HL-60/S4 (cell line): ENCODE results near the gene TSEN34.
"Not testable (repeated sequence)": the region's sequence is repeated elsewhere in the genome, so short reads cannot be mapped to it uniquely, and the experiment has no call there.

Experiments used
- in situ Hi-C: fragments of 300-500 bp; cut with MboI; formaldehyde crosslinking; loops from 2 replicates; pipeline ENCODE4 v1.14.3; 2022; ENCODE audit warnings: low sequenced_read_pairs

The TSEN34 gene

DNA sequence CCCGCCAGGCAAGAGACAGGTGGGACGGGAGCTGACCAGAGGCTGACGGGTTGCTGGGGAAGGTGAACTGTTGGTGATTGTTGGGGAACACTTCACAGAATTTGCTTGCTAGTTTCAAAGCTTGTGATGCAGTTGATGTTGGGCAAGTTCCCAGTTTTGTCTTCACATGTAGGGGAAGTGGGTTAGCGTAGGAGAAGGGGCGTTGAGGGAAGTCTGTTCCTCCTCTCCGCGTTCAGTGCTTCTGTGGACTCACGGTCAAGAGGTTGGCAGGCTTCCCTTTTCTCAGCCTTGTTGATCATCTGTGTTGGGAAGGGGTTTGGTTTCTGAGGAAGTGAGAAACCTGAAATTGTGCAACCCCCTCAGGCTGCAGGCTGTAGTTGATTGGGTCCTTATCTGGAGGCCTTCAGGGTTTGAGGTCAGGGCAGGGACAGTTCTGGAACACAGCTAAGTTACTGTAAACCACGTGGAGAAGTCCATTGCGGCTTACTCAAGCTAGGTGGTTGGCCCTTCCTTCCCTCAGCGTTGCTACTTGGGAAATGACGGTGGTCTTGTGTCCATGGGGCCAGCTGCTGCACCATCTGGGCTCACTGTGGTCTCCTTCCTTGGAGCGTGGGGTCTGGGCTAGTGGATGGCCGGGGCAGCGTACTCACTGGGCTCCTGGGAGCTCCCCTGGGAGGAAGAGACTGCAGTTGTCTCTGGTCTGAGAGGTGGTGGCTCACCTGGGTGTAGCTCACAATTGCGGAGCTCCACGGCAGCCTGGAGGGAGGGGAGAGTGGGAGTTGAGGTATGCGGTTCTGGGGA, 17.1 kb downstream of the TSEN34 start:
- in situ Hi-C loops = no loop called here

- in situ Hi-C loops = no loop called here
Observed at GRCh38 chr19:54208784-54209057, 17.6 kb downstream of the TSEN34 start.

DNA sequence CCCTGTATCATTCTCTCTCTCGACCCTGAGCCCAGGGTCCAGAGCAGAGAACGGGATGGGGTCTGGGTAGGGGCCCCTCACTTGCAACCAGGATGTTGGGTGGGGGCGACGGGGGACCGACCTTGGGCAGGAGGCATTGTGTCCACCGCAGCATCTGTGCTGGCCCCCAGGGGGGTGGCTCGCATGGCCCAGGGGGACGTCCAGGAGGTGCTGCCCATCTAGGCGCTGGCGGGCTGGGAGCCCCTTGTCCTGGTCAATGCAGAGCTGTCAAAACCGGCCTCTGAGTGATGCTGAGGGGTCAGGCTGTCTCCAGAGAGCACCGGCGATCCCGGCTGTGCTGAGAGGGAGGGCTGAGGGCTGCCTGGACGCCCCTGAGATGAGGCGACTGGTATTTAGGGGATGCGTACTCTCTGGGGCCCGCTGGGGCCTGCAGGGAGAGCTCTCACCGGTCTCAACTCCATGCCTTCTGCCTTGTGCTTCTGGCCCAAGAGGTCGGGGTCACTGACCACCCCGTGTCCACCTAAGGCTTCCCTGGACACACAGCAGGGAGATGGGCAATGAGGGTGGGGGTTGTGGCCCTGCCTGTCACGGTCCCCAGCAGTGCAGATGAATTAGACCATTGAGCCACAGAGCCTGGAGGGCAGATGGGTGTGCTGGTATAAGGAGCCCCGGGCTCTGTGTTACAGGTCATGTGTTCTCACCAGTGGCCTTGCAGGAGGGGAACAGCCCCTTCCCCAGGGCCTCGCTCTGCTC, 18.1 kb downstream of the TSEN34 start:
- in situ Hi-C loops = no loop called here

GRCh38 chr19:54209811-54210494, 18.8 kb downstream of the TSEN34 start:
- in situ Hi-C loops = no loop called here

DNA sequence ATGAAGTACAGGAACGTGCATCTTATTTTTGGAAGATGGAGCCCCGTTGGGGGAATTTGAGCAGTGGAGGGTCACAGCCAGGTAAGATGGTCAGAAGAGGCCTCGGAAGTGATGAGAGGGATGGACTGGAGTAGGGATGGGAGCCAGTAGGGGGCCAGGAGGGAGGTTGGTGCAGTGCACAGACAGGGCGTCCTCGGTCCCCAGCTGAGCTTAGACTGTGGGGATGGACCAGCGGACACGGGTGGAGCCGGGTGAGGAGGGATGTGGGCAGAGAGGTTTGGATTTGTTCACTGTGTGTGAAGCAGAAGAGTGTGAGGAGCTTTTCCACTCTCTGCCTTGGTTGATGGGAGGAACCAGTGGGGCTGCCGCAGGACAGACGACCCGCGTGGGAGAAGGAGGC, 20.1 kb downstream of the TSEN34 start:
- in situ Hi-C loops = no loop called here

DNA sequence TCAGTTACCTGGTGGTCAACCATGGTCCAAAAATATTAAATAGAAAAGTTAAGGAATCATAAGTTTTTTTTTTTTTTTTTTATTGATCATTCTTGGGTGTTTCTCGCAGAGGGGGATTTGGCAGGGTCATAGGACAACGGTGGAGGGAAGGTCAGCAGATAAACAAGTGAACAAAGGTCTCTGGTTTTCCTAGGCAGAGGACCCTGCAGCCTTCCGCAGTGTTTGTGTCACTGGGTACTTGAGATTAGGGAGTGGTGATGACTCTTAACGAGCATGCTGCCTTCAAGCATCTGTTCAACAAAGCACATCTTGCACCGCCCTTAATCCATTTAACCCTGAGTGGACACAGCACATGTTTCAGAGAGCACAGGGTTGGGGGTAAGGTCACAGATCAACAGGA, 23.1 kb downstream of the TSEN34 start:
- in situ Hi-C loops = not testable (repeated sequence)

- in situ Hi-C loops = not testable (repeated sequence)
Observed at GRCh38 chr19:54214734-54215133, 23.6 kb downstream of the TSEN34 start.

DNA sequence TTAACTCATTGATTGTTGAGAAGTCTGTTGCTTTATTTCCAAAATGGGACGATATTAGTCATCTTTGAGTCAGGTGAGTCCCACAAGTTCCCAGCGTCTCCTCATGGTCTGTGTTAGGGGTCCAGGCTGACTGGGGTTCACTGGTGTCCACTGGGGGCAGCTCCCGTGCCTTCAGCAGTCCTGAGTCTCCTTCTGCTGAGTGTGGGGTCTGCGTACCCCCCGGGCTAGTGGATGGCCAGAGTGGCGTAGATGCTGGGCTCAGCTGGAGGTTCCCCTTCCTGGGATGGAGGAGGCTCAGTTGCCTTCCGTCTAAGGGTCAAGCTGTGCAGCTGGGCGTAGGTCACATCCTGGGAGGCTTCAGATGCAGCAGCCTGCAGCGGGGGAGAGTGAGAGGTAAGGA, 25.8 kb downstream of the TSEN34 start:
- in situ Hi-C loops = no loop called here

- in situ Hi-C loops = not testable (repeated sequence)
Observed at GRCh38 chr19:54217517-54218247, 26.6 kb downstream of the TSEN34 start.

- in situ Hi-C loops = no loop called here
Observed at GRCh38 chr19:54218259-54218658, 27.2 kb downstream of the TSEN34 start.

GRCh38 chr19:54218960-54219661, 28.0 kb downstream of the TSEN34 start:
- in situ Hi-C loops = no loop called here

DNA sequence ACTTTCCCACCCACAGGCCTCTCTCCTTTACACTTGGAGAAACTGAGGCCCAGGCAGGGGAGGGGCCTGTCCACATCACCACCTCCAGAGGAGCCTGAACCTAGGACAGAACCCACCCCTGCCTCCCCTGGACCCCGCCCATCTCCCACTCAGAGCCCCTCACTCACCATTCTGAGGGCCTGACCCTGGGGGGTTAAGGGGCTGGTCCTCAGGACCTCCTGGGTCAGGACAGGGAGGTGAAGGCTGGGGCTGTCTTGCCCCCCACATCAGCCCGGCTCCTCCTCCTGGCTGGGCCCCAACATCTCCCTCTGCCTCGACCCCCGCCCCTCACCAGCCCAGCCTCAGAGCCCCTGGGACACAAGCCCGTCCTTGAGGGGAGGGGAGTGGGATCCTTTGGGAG, 28.6 kb downstream of the TSEN34 start:
- in situ Hi-C loops = not testable (repeated sequence)

GRCh38 chr19:54221947-54222346, 30.8 kb downstream of the TSEN34 start:
- in situ Hi-C loops = not testable (repeated sequence)

DNA sequence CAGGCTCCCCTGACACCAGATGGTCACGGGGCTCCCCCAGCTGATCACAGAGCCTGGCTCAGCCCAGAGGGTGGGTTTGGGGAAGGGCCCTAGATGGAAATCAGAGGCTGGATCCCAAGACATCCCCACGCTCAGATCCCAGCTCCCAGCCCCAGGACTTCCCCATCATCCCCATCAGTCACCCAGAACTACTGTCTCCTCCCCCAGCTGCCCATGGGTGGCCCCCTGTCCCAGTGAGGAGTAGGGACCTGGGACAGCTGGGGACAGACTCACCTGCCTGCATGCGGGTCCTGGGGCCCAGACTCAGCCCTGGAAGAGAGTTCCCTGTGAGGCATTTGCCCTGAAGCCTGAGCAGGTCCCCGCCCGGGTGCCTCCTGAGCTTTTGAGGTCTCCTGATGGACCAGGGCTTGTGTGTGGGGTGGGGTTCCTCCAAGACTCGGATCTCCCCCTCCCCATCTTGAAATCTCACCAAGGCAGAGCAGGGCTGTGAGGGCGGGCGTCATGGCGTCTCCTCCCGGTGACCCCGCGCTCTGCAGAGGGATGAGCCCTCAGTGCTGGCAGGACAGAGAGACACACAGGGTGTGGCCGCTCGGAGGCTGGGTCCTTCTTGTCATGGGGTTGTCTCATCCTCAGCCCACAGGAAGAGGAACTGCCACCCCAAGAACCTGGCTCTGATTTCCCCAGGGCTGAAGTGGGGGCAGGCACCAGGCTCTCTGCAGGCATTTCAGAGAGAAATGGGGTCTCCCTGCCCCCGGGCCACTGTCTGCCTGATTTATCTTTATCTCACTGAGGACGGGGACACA, 31.6 kb downstream of the TSEN34 start, which contains the start of gene LILRB3:
Gene LILRB3 (minus strand): TSS at position 534 of the 803 bp plus-strand sequence. CDS start 31 bp downstream, at position 503.
- in situ Hi-C loops = not testable (repeated sequence)

- in situ Hi-C loops = not testable (repeated sequence)
Observed at GRCh38 chr19:54223277-54223936, 32.3 kb downstream of the TSEN34 start.

- in situ Hi-C loops = not testable (repeated sequence)
Observed at GRCh38 chr19:54223937-54224281, 32.8 kb downstream of the TSEN34 start.

- in situ Hi-C loops = not testable (repeated sequence)
Observed at GRCh38 chr19:54224619-54225018, 33.5 kb downstream of the TSEN34 start.

GRCh38 chr19:54229146-54229545, 38.0 kb downstream of the TSEN34 start:
- in situ Hi-C loops = no loop called here

DNA sequence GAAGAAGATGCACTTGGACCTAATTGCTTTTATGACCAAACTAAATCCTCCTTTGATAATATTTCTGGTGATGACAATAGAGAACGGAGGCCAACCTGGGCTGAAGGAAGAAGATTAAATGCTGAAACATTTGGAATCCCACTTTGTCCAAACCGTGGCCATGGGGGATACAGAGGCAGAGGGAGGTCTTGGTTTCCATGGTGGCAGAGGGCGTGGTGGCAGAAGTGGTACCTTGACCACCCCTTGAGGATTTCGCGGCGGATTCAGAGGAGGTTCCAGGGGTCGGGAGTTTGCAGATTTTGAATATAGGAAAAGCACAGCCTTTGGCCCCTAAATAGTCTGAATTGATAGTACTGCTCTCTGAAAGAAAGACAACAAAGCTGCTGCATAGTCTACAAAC, 38.9 kb downstream of the TSEN34 start:
- in situ Hi-C loops = no loop called here
